PC-3 (cell line): ENCODE results near the gene RPL19. TPM values are rescaled to one million over a fixed set of nuclear protein-coding genes. Genes with fewer than 3 reads are reported as not detected.

Experiments used
- ATAC-seq: fragments of 200-7000 bp; cut with Tn5 transposase; 2 replicates; pipeline ENCODE4 v1.9.1; 2020; ENCODE audit warnings: mild to moderate bottlenecking, moderate library complexity
- BruUV-seq: library from RNA; stranded (reverse); fragments of 400-500 nt; replicated peaks from 2 replicates; lab custom pipeline; 2021; lab: Mats Ljungman, UMichigan
- CTCF ChIA-PET: fragments of 300-600 bp; sonication (Branson Sonifier 250); formaldehyde crosslinking; loops from one replicate; lab custom pipeline; 2022; ENCODE audit warnings: antibody characterized with exemption; lab: Charles Lee
- POLR2A ChIA-PET: fragments of 300-600 bp; sonication (Branson Sonifier 250); formaldehyde crosslinking; loops from one replicate; lab custom pipeline; 2022; ENCODE audit warnings: antibody characterized with exemption; ENCODE audit not compliant: unreplicated experiment; lab: Charles Lee
- DNase-seq: peaks from one replicate; pipeline ENCODE4 v3.0.0-alpha.2; 2015
- H2AFZ ChIP-seq: fragments of 300-600 bp; sonication (generic); 2 replicates; pipeline ENCODE4 v1.6.0; 2016; ENCODE audit warnings: antibody characterized with exemption, low read length
- H3F3A ChIP-seq: fragments of 300-600 bp; sonication (generic); one replicate; pipeline ENCODE4 v1.6.0; 2017; ENCODE audit warnings: antibody characterized with exemption, low read length, control low read depth, mild to moderate bottlenecking; ENCODE audit not compliant: unreplicated experiment
- H3K27ac ChIP-seq: fragments of 300-600 bp; sonication (generic); 2 replicates; pipeline ENCODE4 v1.5.1; 2016; ENCODE audit warnings: mild to moderate bottlenecking, low read length
- H3K27me3 ChIP-seq: fragments of 300-600 bp; sonication (generic); 2 replicates; pipeline ENCODE4 v1.6.1; 2016; ENCODE audit warnings: low read length, mixed read lengths
- H3K36me3 ChIP-seq: fragments of 300-600 bp; sonication (generic); 2 replicates; pipeline ENCODE4 v1.6.1; 2016; ENCODE audit warnings: low read depth, mixed run types, low read length, mixed read lengths
- H3K4me1 ChIP-seq: fragments of 300-600 bp; sonication (generic); 2 replicates; pipeline ENCODE4 v1.5.1; 2016; ENCODE audit warnings: low read length; ENCODE audit not compliant: insufficient read depth
- H3K4me2 ChIP-seq: fragments of 300-600 bp; sonication (generic); 2 replicates; pipeline ENCODE4 v1.6.0; 2016; ENCODE audit warnings: low read length
- H3K4me3 ChIP-seq: fragments of 300-600 bp; sonication (generic); 2 replicates; pipeline ENCODE4 v1.5.1; 2016; ENCODE audit warnings: mild to moderate bottlenecking, low read length, mixed read lengths
- H3K79me2 ChIP-seq: fragments of 300-600 bp; sonication (generic); 2 replicates; pipeline ENCODE4 v1.6.1; 2017; ENCODE audit warnings: low read length, mixed read lengths
- H3K9ac ChIP-seq: fragments of 300-600 bp; sonication (generic); 2 replicates; pipeline ENCODE4 v1.6.0; 2016; ENCODE audit warnings: mild to moderate bottlenecking, low read length
- H3K9me2 ChIP-seq: fragments of 300-600 bp; sonication (generic); replicated peaks from 2 replicates; pipeline ENCODE4 v1.6.1; 2016; ENCODE audit warnings: mixed run types, low read length, mixed read lengths
- H3K9me3 ChIP-seq: fragments of 300-600 bp; sonication (generic); 2 replicates; pipeline ENCODE4 v1.6.1; 2016; ENCODE audit warnings: low read length, mixed read lengths
- H4K20me1 ChIP-seq: fragments of 300-600 bp; sonication (generic); 2 replicates; pipeline ENCODE4 v1.6.1; 2016; ENCODE audit warnings: low read length, mixed read lengths
- CTCF ChIP-seq: fragments of 300-600 bp; sonication (generic); conservative IDR thresholded peaks from 2 replicates; pipeline ENCODE4 v1.5.1; 2017; ENCODE audit warnings: antibody characterized with exemption, low read depth, mild to moderate bottlenecking, low read length
- EZH2 ChIP-seq: fragments of 300-600 bp; sonication (generic); IDR thresholded peaks from one replicate; pipeline ENCODE4 v1.6.1; 2017; ENCODE audit warnings: antibody characterized with exemption, mild to moderate bottlenecking, low read length; ENCODE audit not compliant: unreplicated experiment
- EZH2phosphoT487 ChIP-seq: fragments of 300-600 bp; sonication (generic); IDR thresholded peaks from 2 replicates; pipeline ENCODE4 v1.6.1; 2018; ENCODE audit warnings: mild to moderate bottlenecking, antibody characterized with exemption, low read length, borderline replicate concordance
- intact Hi-C: fragments of 100-400 bp; cut with micrococcal nuclease; formaldehyde crosslinking; loops from 2 replicates; pipeline ENCODE4 v1.9.0; 2023
- total RNA-seq: library from RNA; depleted of rRNA; stranded (reverse); fragments of >200 nt; gene quantifications from 2 replicates; pipeline ENCODE4 v1.2.3, GENCODE V29; 2014

The RPL19 gene
- total RNA-seq, 1 experiment from 2014 or later = 2,509 TPM

GRCh38 chr17:39153599-39154051, 46.5 kb upstream of the RPL19 start:
- no peaks in the 10 kb centered on the region for H4K20me1 ChIP-seq
- ChIA-PET CTCF (interaction anchor here (0.5 to 2.9 kb wide), 3 partner anchors 169 to 172 kb away, joined by 3 to 56 read pairs (median 3); no protein-coding TSS in a partner anchor), POLR2A (interaction anchor here (0.6 to 0.9 kb wide), 3 partner anchors 156 to 282 kb away, joined by 4 to 13 read pairs (median 8); no protein-coding TSS in a partner anchor)
- H3K4me3 ChIP-seq = peak overlapping the region; percentile 90
- no peaks in the 10 kb centered on the region for H3F3A ChIP-seq
- TF ChIP-seq EZH2phosphoT487 (no peak), EZH2 (no peak), CTCF (no peak)
- H3K36me3 ChIP-seq = no peaks in the 10 kb centered on the region
- H3K9ac ChIP-seq = peak overlapping the region; percentile 65
- H3K9me3 ChIP-seq = no peaks in the 10 kb centered on the region
- no TSS peak for BruUV-seq
- no peaks in the 10 kb centered on the region for H3K79me2 ChIP-seq
- H3K4me1 ChIP-seq = peaks cover 7% of the 10 kb centered on the region
- peak overlapping the region; percentile 97 for H3K4me2 ChIP-seq
- peak; percentile 87 for DNase-seq
- H3K27ac ChIP-seq = 0 out of 2 replicates have a peak overlapping the region, but pooled peaks have one; percentile 16
- H2AFZ ChIP-seq = peak overlapping the region; percentile 97
- H3K27me3 ChIP-seq = peaks cover 6% of the 10 kb centered on the region; the same call in 1 of the 2 replicates
- peak; percentile 46 for ATAC-seq
- intact Hi-C loops = loop anchor here (1.0 kb wide), 2 partner anchors 84 to 170 kb away; no protein-coding TSS in a partner anchor
- H3K9me2 ChIP-seq = no peaks in the 10 kb centered on the region

DNA sequence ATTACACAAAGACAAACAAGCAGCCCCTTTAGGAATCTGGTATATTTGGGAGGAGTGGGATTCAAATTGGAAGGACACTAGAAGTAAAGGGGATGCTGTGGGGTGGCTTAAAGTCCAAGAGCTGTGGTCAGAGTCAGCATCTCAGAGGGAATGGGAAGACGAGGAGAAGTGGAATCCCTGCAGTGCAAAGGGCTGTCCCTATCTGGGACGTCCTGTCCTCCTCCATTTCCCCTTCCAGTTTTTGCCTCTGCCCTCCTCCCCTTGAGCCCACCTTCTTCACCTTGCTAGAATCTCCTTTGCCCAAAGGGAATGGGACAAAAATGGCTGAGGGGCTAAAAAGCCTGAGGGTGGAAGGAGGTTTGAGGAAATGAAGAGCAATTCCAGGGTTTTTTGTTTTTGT, 44.4 kb upstream of the RPL19 start:
- H3K36me3 ChIP-seq = no peaks in the 10 kb centered on the region
- H3K79me2 ChIP-seq = no peaks in the 10 kb centered on the region
- CTCF ChIA-PET = no interaction called here
- no peak for ATAC-seq
- no peak overlapping the region for H2AFZ ChIP-seq
- peaks cover 4% of the 10 kb centered on the region; the same call in 1 of the 2 replicates for H3K27me3 ChIP-seq
- H3K4me1 ChIP-seq = peaks cover 7% of the 10 kb centered on the region
- H4K20me1 ChIP-seq = no peaks in the 10 kb centered on the region
- no peak overlapping the region for H3K27ac ChIP-seq
- no peaks in the 10 kb centered on the region for H3K9me2 ChIP-seq
- H3K9me3 ChIP-seq = no peaks in the 10 kb centered on the region
- H3K4me3 ChIP-seq = no peak overlapping the region; the same call in 1 of the 2 replicates
- no peak overlapping the region for H3K9ac ChIP-seq
- POLR2A ChIA-PET = no interaction called here
- intact Hi-C loops = no loop called here
- H3F3A ChIP-seq = no peaks in the 10 kb centered on the region
- H3K4me2 ChIP-seq = no peak overlapping the region
- BruUV-seq = no TSS peak
- TF ChIP-seq EZH2phosphoT487 (no peak), CTCF (no peak), EZH2 (no peak)
- DNase-seq = no peak

DNA sequence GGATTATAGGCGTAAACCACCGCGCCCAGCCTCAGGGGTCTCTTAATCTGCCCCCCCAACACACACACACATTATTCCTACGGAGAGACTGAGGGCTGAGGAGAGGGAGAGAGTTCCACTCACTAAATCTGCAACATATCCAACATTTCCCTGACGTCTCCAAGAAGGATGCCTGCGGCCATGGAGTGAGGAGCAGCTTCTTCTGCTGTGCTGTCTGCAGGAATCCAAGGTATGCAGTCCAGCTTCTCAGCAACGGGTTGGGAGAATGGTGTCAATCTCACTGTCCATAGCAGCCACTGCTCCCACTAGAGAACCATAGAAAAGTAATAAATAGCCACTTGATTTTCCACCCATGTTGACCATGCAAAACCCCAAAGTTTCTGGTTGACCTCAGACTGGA, 43.6 kb upstream of the RPL19 start:
- POLR2A ChIA-PET = no interaction called here
- intact Hi-C loops = no loop called here
- H3K9ac ChIP-seq = no peak overlapping the region

More for the DNA sequence above, 43.6 kb upstream of the RPL19 start:
- Histone ChIP-seq H3K4me3 (no peak overlapping the region), H3K9me3 (no peaks in the 10 kb centered on the region), H3K36me3 (no peaks in the 10 kb centered on the region), H3K4me2 (no peak overlapping the region), H3K27ac (no peak overlapping the region), H4K20me1 (no peaks in the 10 kb centered on the region), H3K79me2 (no peaks in the 10 kb centered on the region), H3K4me1 (peaks cover 7% of the 10 kb centered on the region), H3F3A (no peaks in the 10 kb centered on the region), H2AFZ (no peak overlapping the region), H3K27me3 (no peaks in the 10 kb centered on the region), H3K9me2 (no peaks in the 10 kb centered on the region)
- no peak for DNase-seq
- BruUV-seq = no TSS peak
- TF ChIP-seq EZH2 = no peak
- no peak for TF ChIP-seq CTCF
- no peak for TF ChIP-seq EZH2phosphoT487
- CTCF ChIA-PET = no interaction called here
- ATAC-seq = no peak
